ENCODE data around the gene UVSSA.

The UVSSA gene

GRCh38 chr4:1412376-1413203 lies 65.6 kb downstream of the UVSSA start:
- Histone ChIP-seq H3F3A (ENCODE audit: insufficient read depth, low read length) (no peaks in the 10 kb centered on the region), H3K4me1 (ENCODE audit: low read length) (no peaks in the 10 kb centered on the region), H3K36me3 (replicated peaks; ENCODE audit: insufficient read depth, low read length) (no peaks in the 10 kb centered on the region), H2AFZ (ENCODE audit: low read length) (no peak overlapping the region), H3K27me3 (replicated peaks; ENCODE audit: insufficient read depth, low read length) (no peaks in the 10 kb centered on the region), H3K9me3 (replicated peaks; ENCODE audit: insufficient read depth, low read length) (no peaks in the 10 kb centered on the region), H3K4me2 (ENCODE audit: low read depth, low read length) (no peak overlapping the region), H3K9ac (ENCODE audit: low read length) (no peak overlapping the region), H3K27ac (ENCODE audit: low read length) (no peak overlapping the region), H3K4me3 (ENCODE audit: low read length) (no peak overlapping the region), H4K20me1 (ENCODE audit: insufficient read depth, low read length) (no peaks in the 10 kb centered on the region), H3K79me2 (ENCODE audit: low read length) (no peaks in the 10 kb centered on the region), H3K9me2 (replicated peaks; ENCODE audit: insufficient read depth, low read length) (no peaks in the 10 kb centered on the region)
- TF ChIP-seq EZH2 (optimal IDR thresholded peaks at IDR 0.05; ENCODE audit: low read depth, low read length): no peak
- TF ChIP-seq EZH2phosphoT487 (IDR thresholded peaks at IDR 0.05; ENCODE audit: low read length): no peak
- no peak for TF ChIP-seq CTCF (IDR thresholded peaks at IDR 0.05; ENCODE audit: low read length)
- no peak for DNase-seq

- Histone ChIP-seq H2AFZ (ENCODE audit: low read length) (no peak overlapping the region), H3K36me3 (replicated peaks; ENCODE audit: insufficient read depth, low read length) (no peaks in the 10 kb centered on the region), H3K27me3 (replicated peaks; ENCODE audit: insufficient read depth, low read length) (no peaks in the 10 kb centered on the region), H3K4me2 (ENCODE audit: low read depth, low read length) (no peak overlapping the region), H3K4me1 (ENCODE audit: low read length) (no peaks in the 10 kb centered on the region), H3K27ac (ENCODE audit: low read length) (no peak overlapping the region), H3K79me2 (ENCODE audit: low read length) (no peaks in the 10 kb centered on the region), H3K9ac (ENCODE audit: low read length) (no peak overlapping the region), H3K9me3 (replicated peaks; ENCODE audit: insufficient read depth, low read length) (no peaks in the 10 kb centered on the region), H3K9me2 (replicated peaks; ENCODE audit: insufficient read depth, low read length) (no peaks in the 10 kb centered on the region), H3K4me3 (ENCODE audit: low read length) (no peak overlapping the region), H4K20me1 (ENCODE audit: insufficient read depth, low read length) (no peaks in the 10 kb centered on the region), H3F3A (ENCODE audit: insufficient read depth, low read length) (no peaks in the 10 kb centered on the region)
- TF ChIP-seq CTCF (IDR thresholded peaks at IDR 0.05; ENCODE audit: low read length) (no peak), EZH2phosphoT487 (IDR thresholded peaks at IDR 0.05; ENCODE audit: low read length) (no peak), EZH2 (optimal IDR thresholded peaks at IDR 0.05; ENCODE audit: low read depth, low read length) (no peak)
- no peak for DNase-seq
Measured at GRCh38 chr4:1413204-1413663, 66.2 kb downstream of the UVSSA start.

GRCh38 chr4:1413687-1414479 lies 66.9 kb downstream of the UVSSA start:
- Histone ChIP-seq H3K4me2 (ENCODE audit: low read depth, low read length) (no peak overlapping the region), H3K9ac (ENCODE audit: low read length) (no peak overlapping the region), H3K4me3 (ENCODE audit: low read length) (no peak overlapping the region), H3K27ac (ENCODE audit: low read length) (no peak overlapping the region), H3K27me3 (replicated peaks; ENCODE audit: insufficient read depth, low read length) (no peaks in the 10 kb centered on the region; the same call in 1 of the 2 replicates), H4K20me1 (ENCODE audit: insufficient read depth, low read length) (no peaks in the 10 kb centered on the region), H3K9me3 (replicated peaks; ENCODE audit: insufficient read depth, low read length) (no peaks in the 10 kb centered on the region), H3K4me1 (ENCODE audit: low read length) (no peaks in the 10 kb centered on the region), H3F3A (ENCODE audit: insufficient read depth, low read length) (no peaks in the 10 kb centered on the region), H3K36me3 (replicated peaks; ENCODE audit: insufficient read depth, low read length) (no peaks in the 10 kb centered on the region), H3K9me2 (replicated peaks; ENCODE audit: insufficient read depth, low read length) (no peaks in the 10 kb centered on the region), H3K79me2 (ENCODE audit: low read length) (no peaks in the 10 kb centered on the region), H2AFZ (ENCODE audit: low read length) (no peak overlapping the region)
- TF ChIP-seq EZH2 (optimal IDR thresholded peaks at IDR 0.05; ENCODE audit: low read depth, low read length) (no peak), CTCF (IDR thresholded peaks at IDR 0.05; ENCODE audit: low read length) (no peak), EZH2phosphoT487 (IDR thresholded peaks at IDR 0.05; ENCODE audit: low read length) (no peak)
- DNase-seq: no peak

Measured in MM.1S (cell line).